ENCODE results near the gene PNKP. TPM values are rescaled to one million over a fixed set of nuclear protein-coding genes. Genes with fewer than 3 reads are reported as not detected.

Gene PNKP
- total RNA-seq, 1 experiment from 2014 or later: 141 TPM

GRCh38 chr19:49907745-49908446 is 40.5 kb upstream of the PNKP start:
- Histone ChIP-seq H4K20me1 (ENCODE audit: low read length) (peaks cover 28% of the 10 kb centered on the region), H3K79me2 (ENCODE audit: low read length) (no peaks in the 10 kb centered on the region; the same call in 1 of the 2 replicates), H3K4me3 (ENCODE audit: low read length) (no peak overlapping the region), H3F3A (ENCODE audit: low read length, unreplicated experiment) (no peaks in the 10 kb centered on the region), H3K9me3 (ENCODE audit: low read length) (no peaks in the 10 kb centered on the region), H3K4me1 (ENCODE audit: insufficient read depth, low read length) (no peaks in the 10 kb centered on the region), H3K9me2 (replicated peaks; ENCODE audit: low read length) (no peaks in the 10 kb centered on the region), H3K9ac (ENCODE audit: low read length) (no peak overlapping the region), H3K36me3 (ENCODE audit: low read depth, low read length) (peaks cover 46% of the 10 kb centered on the region), H3K27me3 (ENCODE audit: low read length) (no peaks in the 10 kb centered on the region), H2AFZ (ENCODE audit: low read length) (no peak overlapping the region), H3K27ac (ENCODE audit: low read length) (no peak overlapping the region), H3K4me2 (ENCODE audit: low read length) (no peak overlapping the region)
- no TSS peak for BruUV-seq (replicated peaks)
- DNase-seq (no peak), ATAC-seq (no peak)
- POLR2A ChIA-PET (ENCODE audit: unreplicated experiment): no interaction called here
- no peak for TF ChIP-seq CTCF (conservative IDR thresholded peaks at IDR 0.05; ENCODE audit: low read depth, low read length)
- no peak for TF ChIP-seq EZH2 (IDR thresholded peaks at IDR 0.05; ENCODE audit: low read length, unreplicated experiment)
- TF ChIP-seq EZH2phosphoT487 (IDR thresholded peaks at IDR 0.05; ENCODE audit: borderline replicate concordance, low read length): no peak
- intact Hi-C loops (cut with micrococcal nuclease): no loop called here
- CTCF ChIA-PET: no interaction called here

GRCh38 chr19:49906879-49907564 is 39.6 kb upstream of the PNKP start:
- TSS peak; percentile 33 for BruUV-seq (replicated peaks)
- H3K27ac ChIP-seq (ENCODE audit: low read length): no peak overlapping the region
- H3K9me3 ChIP-seq (ENCODE audit: low read length): no peaks in the 10 kb centered on the region
- H4K20me1 ChIP-seq (ENCODE audit: low read length): peaks cover 28% of the 10 kb centered on the region
- TF ChIP-seq EZH2phosphoT487 (IDR thresholded peaks at IDR 0.05; ENCODE audit: borderline replicate concordance, low read length) (no peak), CTCF (conservative IDR thresholded peaks at IDR 0.05; ENCODE audit: low read depth, low read length) (no peak)
- ATAC-seq: no peak
- no peaks in the 10 kb centered on the region for H3K4me1 ChIP-seq (ENCODE audit: insufficient read depth, low read length)
- no peak overlapping the region for H3K4me3 ChIP-seq (ENCODE audit: low read length)
- peaks cover 39% of the 10 kb centered on the region for H3K36me3 ChIP-seq (ENCODE audit: low read depth, low read length)
- ChIA-PET CTCF (no interaction called here), POLR2A (ENCODE audit: unreplicated experiment) (interaction anchor here (0.6 kb wide), 1 partner anchor 705 kb away, joined by 6 read pairs; no protein-coding TSS in a partner anchor)
- H3K79me2 ChIP-seq (ENCODE audit: low read length): no peaks in the 10 kb centered on the region
- no peaks in the 10 kb centered on the region for H3K27me3 ChIP-seq (ENCODE audit: low read length)
- DNase-seq: no peak
- no peak overlapping the region for H2AFZ ChIP-seq (ENCODE audit: low read length)
- no peak overlapping the region for H3K4me2 ChIP-seq (ENCODE audit: low read length)
- H3F3A ChIP-seq (ENCODE audit: low read length, unreplicated experiment): no peaks in the 10 kb centered on the region
- intact Hi-C loops (cut with micrococcal nuclease): no loop called here
- H3K9me2 ChIP-seq (replicated peaks; ENCODE audit: low read length): no peaks in the 10 kb centered on the region
- no peak overlapping the region for H3K9ac ChIP-seq (ENCODE audit: low read length)

GRCh38 chr19:49904136-49904535 is 36.8 kb upstream of the PNKP start:
- CTCF ChIA-PET: no interaction called here

More at GRCh38 chr19:49904136-49904535, 36.8 kb upstream of the PNKP start:
- Histone ChIP-seq H2AFZ (ENCODE audit: low read length) (no peak overlapping the region), H3K9ac (ENCODE audit: low read length) (no peak overlapping the region), H3K4me2 (ENCODE audit: low read length) (no peak overlapping the region), H3K79me2 (ENCODE audit: low read length) (no peaks in the 10 kb centered on the region), H3K9me2 (replicated peaks; ENCODE audit: low read length) (no peaks in the 10 kb centered on the region), H3K27ac (ENCODE audit: low read length) (no peak overlapping the region), H4K20me1 (ENCODE audit: low read length) (peaks cover 24% of the 10 kb centered on the region), H3F3A (ENCODE audit: low read length, unreplicated experiment) (no peaks in the 10 kb centered on the region), H3K27me3 (ENCODE audit: low read length) (no peaks in the 10 kb centered on the region), H3K9me3 (ENCODE audit: low read length) (no peaks in the 10 kb centered on the region), H3K4me3 (ENCODE audit: low read length) (no peak overlapping the region), H3K36me3 (ENCODE audit: low read depth, low read length) (peaks cover 22% of the 10 kb centered on the region), H3K4me1 (ENCODE audit: insufficient read depth, low read length) (no peaks in the 10 kb centered on the region)
- POLR2A ChIA-PET (ENCODE audit: unreplicated experiment): no interaction called here
- no TSS peak for BruUV-seq (replicated peaks)
- DNase-seq: no peak
- no peak for TF ChIP-seq EZH2phosphoT487 (IDR thresholded peaks at IDR 0.05; ENCODE audit: borderline replicate concordance, low read length)
- TF ChIP-seq CTCF (conservative IDR thresholded peaks at IDR 0.05; ENCODE audit: low read depth, low read length): no peak
- no peak for TF ChIP-seq EZH2 (IDR thresholded peaks at IDR 0.05; ENCODE audit: low read length, unreplicated experiment)
- ATAC-seq: no peak
- intact Hi-C loops (cut with micrococcal nuclease): no loop called here

Data from PC-3 (cell line).